Left lung (tissue), 10 donors: ENCODE measurements around the gene MYT1. TPM values are rescaled to one million over a fixed set of nuclear protein-coding genes. Genes with fewer than 3 reads are reported as not detected.
"Not testable (repeated sequence)": the region's sequence is repeated elsewhere in the genome, so short reads cannot be mapped to it uniquely, and the experiment has no call there.

Source experiments
- ATAC-seq: fragments of 200-7000 bp; cut with Tn5 transposase; one replicate; pipeline ENCODE4 v1.9.1; 2020; ENCODE audit warnings: moderate library complexity
- DNase-seq, 4 donors: peaks; one replicate each; pipeline ENCODE4 v3.0.0-alpha.2; 2013 to 2020
- H3K27ac ChIP-seq, 2 donors: fragments of 200-600 bp; sonication (generic) in 1 of 2; one replicate each; pipeline versions ENCODE4 v1.5.0 to v1.8.0; 2020 to 2021
- H3K27me3 ChIP-seq, 2 donors: fragments of 200-600 bp; sonication (generic) in 1 of 2; one replicate each; pipeline versions ENCODE4 v1.5.0 to v1.8.0; 2020 to 2021
- H3K36me3 ChIP-seq, 2 donors: fragments of 200-600 bp; sonication (generic) in 1 of 2; one replicate each; pipeline versions ENCODE4 v1.5.0 to v1.8.0; 2020 to 2021
- H3K4me1 ChIP-seq, 2 donors: fragments of 200-600 bp; one replicate each; pipeline ENCODE4 v1.8.0; 2021
- H3K4me3 ChIP-seq, 2 donors: fragments of 200-600 bp; sonication (generic) in 1 of 2; one replicate each; pipeline versions ENCODE4 v1.5.0 to v1.8.0; 2020 to 2021; ENCODE audit warnings: mild to moderate bottlenecking in 1 of 2
- H3K9me3 ChIP-seq, 2 donors: fragments of 200-600 bp; sonication (generic) in 1 of 2; one replicate each; pipeline versions ENCODE4 v1.5.0 to v1.8.0; 2020 to 2021
- CTCF ChIP-seq, 2 donors: fragments of 200-600 bp; sonication (generic) in 1 of 2; IDR thresholded peaks; one replicate each; pipeline versions ENCODE4 v1.5.0 to v1.8.0; 2021; ENCODE audit warnings: antibody characterized with exemption in 2 of 2
- intact Hi-C, 2 donors: fragments of 100-400 bp; cut with DNase I; formaldehyde crosslinking; loops; one replicate each; pipeline versions ENCODE4 v1.11.2 to v1.14.2; 2022
- polyA plus RNA-seq, 6 donors: library from polyadenylated mRNA; unstranded; fragments of 120-200 nt; gene quantifications; one replicate each; pipeline ENCODE4 v1.2.1, GENCODE V29; 2013; ENCODE audit not compliant: insufficient read length in 6 of 6
- total RNA-seq, 2 donors: library from RNA; stranded (reverse); fragmentation: NEBNext Ultra II Directional; extraction: Animal tissue kit (Norgen Biotek cat#: 25700); gene quantifications; one replicate each; pipeline ENCODE4 v1.2.1, GENCODE V29; 2021
- donor health status: DM: no; HTN: yes; CAD: no.
- donor health status: DM: no; HTN: no; CAD: no.

MYT1 gene
- total and polyA plus RNA-seq, 8 donors: 0.26 to 0.42 (median 0.32) TPM; not detected in 2

- Histone ChIP-seq H3K27me3 (peaks cover 0 to 17% of the 10 kb centered on the region in 2 donors), H3K4me3 (no peak overlapping the region), H3K9me3 (no peaks in the 10 kb centered on the region), H3K36me3 (no peaks in the 10 kb centered on the region), H3K27ac (no peak overlapping the region), H3K4me1 (peaks cover 0 to 11% of the 10 kb centered on the region in 2 donors)
- DNase-seq (peak in 2 of 4 donors; percentile 12 to 30), ATAC-seq (no peak)
- intact Hi-C loops: no loop called here
- TF ChIP-seq CTCF (IDR thresholded peaks at IDR 0.05): no peak
Measured at GRCh38 chr20:64119301-64119680, 45.0 kb upstream of the MYT1 start.

DNA sequence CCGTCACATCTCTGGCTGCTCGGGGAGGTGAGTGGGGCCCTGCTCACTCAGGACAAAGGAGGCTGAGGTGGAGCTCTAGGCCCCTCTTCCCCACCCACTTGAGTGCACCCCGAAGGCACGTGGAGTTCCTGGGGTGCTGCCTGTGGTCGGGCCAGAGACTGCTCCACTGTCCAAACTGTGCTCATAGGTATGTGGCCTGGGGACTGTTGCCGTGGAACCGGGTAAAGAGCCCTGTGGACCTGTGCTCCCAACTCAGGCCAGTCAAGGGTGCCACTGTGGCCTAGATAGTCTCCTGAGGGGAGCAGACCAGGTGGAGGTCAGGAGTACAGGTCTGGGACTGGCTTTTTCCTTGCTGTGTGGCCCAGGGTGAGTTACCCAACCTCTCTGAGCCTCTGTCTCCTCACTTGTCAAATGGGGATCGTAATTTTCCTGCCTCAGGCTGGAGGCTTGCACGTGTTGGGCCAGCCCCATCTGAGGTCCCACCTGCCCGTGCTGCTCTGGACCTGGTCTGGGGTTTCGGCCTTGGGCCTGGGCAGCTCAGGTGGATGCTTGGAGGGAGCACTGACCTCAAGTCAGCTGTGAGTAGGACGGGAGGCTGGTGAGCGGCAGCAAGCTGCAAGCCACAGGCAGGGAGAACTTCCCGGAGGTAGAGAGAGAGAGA lies 44.4 kb upstream of the MYT1 start:
- H3K36me3 ChIP-seq: no peaks in the 10 kb centered on the region
- no peak overlapping the region for H3K27ac ChIP-seq
- peaks cover 0 to 11% of the 10 kb centered on the region in 2 donors for H3K4me1 ChIP-seq
- H3K27me3 ChIP-seq: peaks cover 0 to 17% of the 10 kb centered on the region in 2 donors
- peak in 2 of 4 donors; percentile 29 to 47 for DNase-seq
- no peaks in the 10 kb centered on the region for H3K9me3 ChIP-seq
- intact Hi-C loops: no loop called here
- no peak overlapping the region for H3K4me3 ChIP-seq
- no peak for ATAC-seq
- TF ChIP-seq CTCF (IDR thresholded peaks at IDR 0.05): no peak

GRCh38 chr20:64121586-64121985 lies 42.7 kb upstream of the MYT1 start:
- H3K4me1 ChIP-seq: peaks cover 0 to 11% of the 10 kb centered on the region in 2 donors

GRCh38 chr20:64122927-64123326 lies 41.3 kb upstream of the MYT1 start:
- H3K9me3 ChIP-seq, H3K4me3 ChIP-seq, ATAC-seq, H3K27ac ChIP-seq, H3K36me3 ChIP-seq, intact Hi-C loops, DNase-seq: not testable (repeated sequence)
- Histone ChIP-seq H3K4me1 (peaks cover 0 to 11% of the 10 kb centered on the region in 2 donors), H3K27me3 (peaks cover 0 to 17% of the 10 kb centered on the region in 2 donors)

More at GRCh38 chr20:64121586-64121985, 42.7 kb upstream of the MYT1 start:
- TF ChIP-seq CTCF (IDR thresholded peaks at IDR 0.05): no peak
- Histone ChIP-seq H3K4me3 (no peak overlapping the region), H3K27me3 (peaks cover 0 to 17% of the 10 kb centered on the region in 2 donors), H3K36me3 (no peaks in the 10 kb centered on the region), H3K27ac (no peak overlapping the region), H3K9me3 (no peaks in the 10 kb centered on the region)
- intact Hi-C loops: no loop called here
- DNase-seq (peak in 2 of 4 donors; percentile 4 to 30), ATAC-seq (no peak)

- peaks cover 0 to 18% of the 10 kb centered on the region in 2 donors for H3K27me3 ChIP-seq
- H3K4me3 ChIP-seq, ATAC-seq, DNase-seq, H3K36me3 ChIP-seq, intact Hi-C loops, H3K27ac ChIP-seq, H3K9me3 ChIP-seq: not testable (repeated sequence)
- H3K4me1 ChIP-seq: peaks cover 0 to 11% of the 10 kb centered on the region in 2 donors
Measured at GRCh38 chr20:64123517-64123916, 40.7 kb upstream of the MYT1 start.

- intact Hi-C loops: no loop called here
- ATAC-seq (no peak), DNase-seq (peak in 2 of 4 donors; percentile 14 to 61)
- no peaks in the 10 kb centered on the region for H3K36me3 ChIP-seq
- no peak for TF ChIP-seq CTCF (IDR thresholded peaks at IDR 0.05)
- H3K4me1 ChIP-seq: no peaks in the 10 kb centered on the region
- peaks cover 0 to 24% of the 10 kb centered on the region in 2 donors for H3K27me3 ChIP-seq
- no peak overlapping the region for H3K4me3 ChIP-seq
- H3K27ac ChIP-seq: no peak overlapping the region
- no peaks in the 10 kb centered on the region for H3K9me3 ChIP-seq
Measured at GRCh38 chr20:64129146-64129782, 35.0 kb upstream of the MYT1 start.
